ENCODE data around the gene CLCN2. TPM values are rescaled to one million over a fixed set of nuclear protein-coding genes. Genes with fewer than 3 reads are reported as not detected.

Gene CLCN2
- total RNA-seq, 1 donor from 2014 or later: 9.0 TPM

GRCh38 chr3:184322731-184323487 is 38.5 kb downstream of the CLCN2 start:
- Histone ChIP-seq H3K9me3 (ENCODE audit: insufficient read depth, low read depth, low read length) (no peaks in the 10 kb centered on the region), H4K20me1 (ENCODE audit: insufficient read depth, low read length) (peaks cover 99% of the 10 kb centered on the region), H3K79me2 (ENCODE audit: insufficient read depth, low read length) (peaks cover 99% of the 10 kb centered on the region), H3K27ac (ENCODE audit: low read depth, low read length) (no peak overlapping the region), H3K4me3 (ENCODE audit: insufficient read depth, low read depth, low read length) (no peak overlapping the region), H2AFZ (ENCODE audit: low read depth, low read length) (no peak overlapping the region), H3K9ac (ENCODE audit: low read length) (no peak overlapping the region), H3K36me3 (ENCODE audit: insufficient read depth, low read length) (peaks cover 76% of the 10 kb centered on the region), H3K4me1 (ENCODE audit: insufficient read depth, low read length) (peaks cover 21% of the 10 kb centered on the region), H3K27me3 (ENCODE audit: insufficient read depth, low read length) (no peaks in the 10 kb centered on the region), H3K4me2 (ENCODE audit: low read length) (no peak overlapping the region)
- FAIRE-seq (no peak), DNase-seq (ENCODE audit: low read depth) (no peak)
- Mint-ChIP-seq H3K4me1 (ENCODE audit: low read depth, unreplicated experiment) (peaks cover 13% of the 10 kb centered on the region), H3K4me3 (ENCODE audit: unreplicated experiment) (peak overlapping the region; percentile 54), H3K9me3 (ENCODE audit: unreplicated experiment) (no peaks in the 10 kb centered on the region), H3K27ac (ENCODE audit: unreplicated experiment) (peak overlapping the region; percentile 67), H3K36me3 (ENCODE audit: low read depth, unreplicated experiment) (peaks cover 48% of the 10 kb centered on the region), H3K27me3 (ENCODE audit: low read depth, unreplicated experiment) (no peaks in the 10 kb centered on the region)
- no peak for TF ChIP-seq EZH2 (IDR thresholded peaks at IDR 0.05; ENCODE audit: insufficient read depth, low read length)
- TF ChIP-seq CTCF (IDR thresholded peaks at IDR 0.05; ENCODE audit: insufficient read depth, low read depth, low read length): no peak

- FAIRE-seq: no peak
- Histone ChIP-seq H3K27me3 (ENCODE audit: insufficient read depth, low read length) (no peaks in the 10 kb centered on the region), H2AFZ (ENCODE audit: low read depth, low read length) (no peak overlapping the region), H3K4me1 (ENCODE audit: insufficient read depth, low read length) (peaks cover 30% of the 10 kb centered on the region), H4K20me1 (ENCODE audit: insufficient read depth, low read length) (peaks cover 99% of the 10 kb centered on the region), H3K4me2 (ENCODE audit: low read length) (no peak overlapping the region), H3K4me3 (ENCODE audit: insufficient read depth, low read depth, low read length) (no peak overlapping the region), H3K79me2 (ENCODE audit: insufficient read depth, low read length) (peaks cover 99% of the 10 kb centered on the region), H3K36me3 (ENCODE audit: insufficient read depth, low read length) (peaks cover 71% of the 10 kb centered on the region), H3K9ac (ENCODE audit: low read length) (no peak overlapping the region), H3K9me3 (ENCODE audit: insufficient read depth, low read depth, low read length) (no peaks in the 10 kb centered on the region), H3K27ac (ENCODE audit: low read depth, low read length) (no peak overlapping the region)
- TF ChIP-seq CTCF (IDR thresholded peaks at IDR 0.05; ENCODE audit: insufficient read depth, low read depth, low read length) (no peak), EZH2 (IDR thresholded peaks at IDR 0.05; ENCODE audit: insufficient read depth, low read length) (no peak)
- Mint-ChIP-seq H3K36me3 (ENCODE audit: low read depth, unreplicated experiment) (peaks cover 40% of the 10 kb centered on the region), H3K9me3 (ENCODE audit: unreplicated experiment) (no peaks in the 10 kb centered on the region), H3K4me3 (ENCODE audit: unreplicated experiment) (no peak overlapping the region), H3K27ac (ENCODE audit: unreplicated experiment) (peak overlapping the region; percentile 58), H3K27me3 (ENCODE audit: low read depth, unreplicated experiment) (no peaks in the 10 kb centered on the region), H3K4me1 (ENCODE audit: low read depth, unreplicated experiment) (peaks cover 25% of the 10 kb centered on the region)
- no peak for DNase-seq (ENCODE audit: low read depth)
Observed at GRCh38 chr3:184321666-184322065, 39.7 kb downstream of the CLCN2 start.

GRCh38 chr3:184320104-184320445 is 41.3 kb downstream of the CLCN2 start:
- Mint-ChIP-seq H3K4me3 (ENCODE audit: unreplicated experiment) (no peak overlapping the region), H3K4me1 (ENCODE audit: low read depth, unreplicated experiment) (peaks cover 28% of the 10 kb centered on the region), H3K27me3 (ENCODE audit: low read depth, unreplicated experiment) (no peaks in the 10 kb centered on the region), H3K27ac (ENCODE audit: unreplicated experiment) (peak overlapping the region; percentile 86), H3K9me3 (ENCODE audit: unreplicated experiment) (no peaks in the 10 kb centered on the region), H3K36me3 (ENCODE audit: low read depth, unreplicated experiment) (peaks cover 30% of the 10 kb centered on the region)
- TF ChIP-seq CTCF (IDR thresholded peaks at IDR 0.05; ENCODE audit: insufficient read depth, low read depth, low read length) (no peak), EZH2 (IDR thresholded peaks at IDR 0.05; ENCODE audit: insufficient read depth, low read length) (no peak)
- Histone ChIP-seq H2AFZ (ENCODE audit: low read depth, low read length) (no peak overlapping the region), H3K4me1 (ENCODE audit: insufficient read depth, low read length) (peaks cover 35% of the 10 kb centered on the region), H3K9ac (ENCODE audit: low read length) (peak overlapping the region; percentile 55), H3K9me3 (ENCODE audit: insufficient read depth, low read depth, low read length) (no peaks in the 10 kb centered on the region), H3K4me3 (ENCODE audit: insufficient read depth, low read depth, low read length) (no peak overlapping the region), H3K27me3 (ENCODE audit: insufficient read depth, low read length) (no peaks in the 10 kb centered on the region), H3K27ac (ENCODE audit: low read depth, low read length) (peak overlapping the region; percentile 74), H3K36me3 (ENCODE audit: insufficient read depth, low read length) (peaks cover 55% of the 10 kb centered on the region), H4K20me1 (ENCODE audit: insufficient read depth, low read length) (peaks cover 99% of the 10 kb centered on the region), H3K4me2 (ENCODE audit: low read length) (peak overlapping the region; percentile 82), H3K79me2 (ENCODE audit: insufficient read depth, low read length) (peaks cover 99% of the 10 kb centered on the region)
- DNase-seq (ENCODE audit: low read depth): peak; percentile 92
- FAIRE-seq: no peak

Data from astrocyte (in vitro differentiated cells and primary cell).